HUES6 (cell line): ENCODE results near the gene USP17L20.
"Not testable (repeated sequence)": the region's sequence is repeated elsewhere in the genome, so short reads cannot be mapped to it uniquely, and the experiment has no call there.

ENCODE experiments used
- H3K27ac ChIP-seq: 2 replicates; pipeline ENCODE4 v1.7.0; 2013; ENCODE audit warnings: low read depth, mild to moderate bottlenecking, low read length, inconsistent platforms
- H3K27me3 ChIP-seq: 2 replicates; pipeline ENCODE4 v1.6.1; 2013; ENCODE audit warnings: low read length; ENCODE audit not compliant: control insufficient read depth, insufficient read depth
- H3K36me3 ChIP-seq: 2 replicates; pipeline ENCODE4 v1.6.1; 2013; ENCODE audit warnings: low read length; ENCODE audit not compliant: control insufficient read depth, insufficient read depth
- H3K4me1 ChIP-seq: 2 replicates; pipeline ENCODE4 v1.6.1; 2013; ENCODE audit warnings: low read length; ENCODE audit not compliant: control insufficient read depth, insufficient read depth
- H3K4me3 ChIP-seq: 2 replicates; pipeline ENCODE4 v1.5.1; 2013; ENCODE audit warnings: low read depth, low read length
- H3K9ac ChIP-seq: one replicate; pipeline ENCODE4 v1.6.1; 2013; ENCODE audit warnings: mild to moderate bottlenecking, low read length
- H3K9me3 ChIP-seq: 2 replicates; pipeline ENCODE4 v1.6.1; 2013; ENCODE audit warnings: low read depth, low read length; ENCODE audit not compliant: control insufficient read depth, insufficient read depth

The USP17L20 gene

DNA sequence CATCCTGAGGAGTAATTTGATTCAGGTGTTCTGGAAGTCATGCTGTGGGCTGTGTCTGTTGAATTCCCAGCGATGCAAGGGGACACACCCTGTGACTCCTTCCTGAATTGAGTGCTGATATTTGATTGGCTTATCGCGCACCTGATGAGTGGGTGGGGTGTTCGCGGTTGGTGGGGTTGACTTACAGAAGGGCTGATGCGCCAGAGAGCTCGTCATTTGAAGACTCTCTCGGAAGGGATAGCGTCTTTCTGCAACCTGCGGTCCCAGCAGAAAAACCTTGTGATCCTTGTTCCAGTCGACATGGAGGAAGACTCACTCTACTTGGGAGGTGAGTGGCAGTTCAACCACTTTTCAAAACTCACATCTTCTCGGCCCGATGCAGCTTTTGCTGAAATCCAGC is 4.8 kb upstream of the USP17L20 start, which contains the start of gene USP17L19:
Gene USP17L19, plus strand, starts transcription at position 301 of the 400 bp plus-strand sequence. Its CDS starts 0 bp downstream, at position 301.
- H3K9ac ChIP-seq, H3K4me3 ChIP-seq, H3K27me3 ChIP-seq, H3K4me1 ChIP-seq, H3K9me3 ChIP-seq, H3K36me3 ChIP-seq, H3K27ac ChIP-seq: not testable (repeated sequence)

DNA sequence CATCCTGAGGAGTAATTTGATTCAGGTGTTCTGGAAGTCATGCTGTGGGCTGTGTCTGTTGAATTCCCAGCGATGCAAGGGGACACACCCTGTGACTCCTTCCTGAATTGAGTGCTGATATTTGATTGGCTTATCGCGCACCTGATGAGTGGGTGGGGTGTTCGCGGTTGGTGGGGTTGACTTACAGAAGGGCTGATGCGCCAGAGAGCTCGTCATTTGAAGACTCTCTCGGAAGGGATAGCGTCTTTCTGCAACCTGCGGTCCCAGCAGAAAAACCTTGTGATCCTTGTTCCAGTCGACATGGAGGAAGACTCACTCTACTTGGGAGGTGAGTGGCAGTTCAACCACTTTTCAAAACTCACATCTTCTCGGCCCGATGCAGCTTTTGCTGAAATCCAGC is 4.6 kb downstream of the USP17L20 start, which contains the start of gene USP17L21:
Gene USP17L21, plus strand, starts transcription at position 301 of the 400 bp plus-strand sequence. Its CDS starts 0 bp downstream, at position 301.
- H3K4me3 ChIP-seq, H3K36me3 ChIP-seq, H3K27me3 ChIP-seq, H3K9me3 ChIP-seq, H3K27ac ChIP-seq, H3K9ac ChIP-seq, H3K4me1 ChIP-seq: not testable (repeated sequence)

- H3K4me3 ChIP-seq, H3K4me1 ChIP-seq, H3K27me3 ChIP-seq, H3K9ac ChIP-seq, H3K36me3 ChIP-seq, H3K27ac ChIP-seq, H3K9me3 ChIP-seq: not testable (repeated sequence)
Measured at GRCh38 chr4:9267319-9267718, 9.4 kb downstream of the USP17L20 start, which contains the start of gene USP17L22. USP17L22 (plus strand) TSS chr4:9267619; CDS start chr4:9267619, 0 bp downstream.

GRCh38 chr4:9271719-9272118 is 13.8 kb downstream of the USP17L20 start:
- H3K9me3 ChIP-seq, H3K4me3 ChIP-seq, H3K4me1 ChIP-seq, H3K36me3 ChIP-seq, H3K27me3 ChIP-seq, H3K9ac ChIP-seq, H3K27ac ChIP-seq: not testable (repeated sequence)
